SJCRH30 (cell line): Measurements from ENCODE around the gene CNTNAP4. TPM values are rescaled to one million over a fixed set of nuclear protein-coding genes. Genes with fewer than 3 reads are reported as not detected.

Source experiments
- DNase-seq, 2 experiments: peaks; one replicate each; pipeline ENCODE4 v3.0.0-alpha.2; 2015 to 2020
- H3K27ac ChIP-seq: fragments of 250-450 bp; sonication (Bioruptor Pico); 2 replicates; pipeline ENCODE4 v1.5.1; 2020; ENCODE audit warnings: mild to moderate bottlenecking, moderate library complexity
- H3K27me3 ChIP-seq: fragments of 250-450 bp; sonication (Bioruptor Pico); 2 replicates; pipeline ENCODE4 v1.5.1; 2020; ENCODE audit warnings: mild to moderate bottlenecking, moderate library complexity
- H3K36me3 ChIP-seq: fragments of 250-450 bp; sonication (Bioruptor Pico); 2 replicates; pipeline ENCODE4 v1.5.1; 2020; ENCODE audit warnings: mild to moderate bottlenecking, moderate library complexity
- H3K4me1 ChIP-seq: fragments of 250-450 bp; sonication (Bioruptor Pico); 2 replicates; pipeline ENCODE4 v1.5.1; 2020; ENCODE audit warnings: mild to moderate bottlenecking, moderate library complexity
- H3K4me3 ChIP-seq: fragments of 250-450 bp; sonication (Bioruptor Pico); 2 replicates; pipeline ENCODE4 v1.5.1; 2020; ENCODE audit warnings: mild to moderate bottlenecking, moderate library complexity
- H3K9me3 ChIP-seq: fragments of 250-450 bp; sonication (Bioruptor Pico); replicated peaks from 2 replicates; pipeline ENCODE4 v1.5.1; 2020; ENCODE audit warnings: mild to moderate bottlenecking, moderate library complexity
- total RNA-seq: library from RNA; depleted of rRNA; stranded (reverse); fragments of >200 nt; shearing (Covaris generic); gene quantifications from 2 replicates; pipeline ENCODE4 v1.2.3, GENCODE V29; 2014

Gene CNTNAP4
- total RNA-seq, 1 experiment from 2014 or later = not detected

GRCh38 chr16:76583945-76584344 lies 306.7 kb downstream of the CNTNAP4 start:
- Histone ChIP-seq H3K27me3 (no peaks in the 10 kb centered on the region), H3K9me3 (no peaks in the 10 kb centered on the region), H3K36me3 (no peaks in the 10 kb centered on the region), H3K27ac (no peak overlapping the region), H3K4me3 (no peak overlapping the region), H3K4me1 (no peaks in the 10 kb centered on the region)
- DNase-seq = no peak

- Histone ChIP-seq H3K27ac (no peak overlapping the region), H3K4me1 (no peaks in the 10 kb centered on the region), H3K9me3 (no peaks in the 10 kb centered on the region), H3K27me3 (no peaks in the 10 kb centered on the region), H3K4me3 (no peak overlapping the region), H3K36me3 (no peaks in the 10 kb centered on the region)
- DNase-seq = no peak
These were observed 321.3 kb downstream of the CNTNAP4 start for GRCh38 chr16:76598498-76598897.

GRCh38 chr16:76607317-76607716 lies 330.1 kb downstream of the CNTNAP4 start:
- H3K27me3 ChIP-seq = no peaks in the 10 kb centered on the region
- H3K9me3 ChIP-seq = no peaks in the 10 kb centered on the region
- H3K36me3 ChIP-seq = no peaks in the 10 kb centered on the region
- H3K4me3 ChIP-seq = no peak overlapping the region
- H3K27ac ChIP-seq = no peak overlapping the region
- DNase-seq = no peak
- no peaks in the 10 kb centered on the region for H3K4me1 ChIP-seq
